H1 (cell line): ENCODE results near the gene TNFRSF1A. TPM values are rescaled to one million over a fixed set of nuclear protein-coding genes. Genes with fewer than 3 reads are reported as not detected.

Experiments used
- CTCF ChIA-PET: fragments of 300-600 bp; sonication (Branson Sonifier 250); formaldehyde crosslinking; loops from one replicate; lab custom pipeline; 2021; ENCODE audit not compliant: partially characterized antibody; lab: Charles Lee
- POLR2A ChIA-PET: fragments of 300-600 bp; sonication (Branson Sonifier 250); formaldehyde crosslinking; loops from one replicate; lab custom pipeline; 2021; ENCODE audit warnings: inconsistent platforms; ENCODE audit not compliant: partially characterized antibody; lab: Charles Lee
- DNase-seq, 2 experiments: peaks; one replicate each; pipeline versions ENCODE4 v3.0.0 to v3.0.0-alpha.2; 2010 to 2022; ENCODE audit warnings: low spot score in 2 of 2, low read depth in 1 of 2, mixed read lengths in 1 of 2
- FAIRE-seq: peaks from 2 replicates; lab custom pipeline; 2011; peaks lifted over from hg19 to GRCh38; lab: Jason Lieb, UNC
- H2AFZ ChIP-seq: 2 replicates; pipeline ENCODE4 v1.8.1; 2012; ENCODE audit warnings: low read length, inconsistent platforms
- H2AK5ac ChIP-seq: 2 replicates; pipeline ENCODE4 v1.6.1; 2013; ENCODE audit warnings: low read depth, low read length
- H2BK120ac ChIP-seq: replicated peaks from 2 replicates; pipeline ENCODE3; 2013; ENCODE audit warnings: low read depth, low read length, inconsistent platforms
- H2BK12ac ChIP-seq: 2 replicates; pipeline ENCODE4 v1.6.1; 2013; ENCODE audit warnings: low read depth, low read length
- H2BK15ac ChIP-seq: 2 replicates; pipeline ENCODE4 v1.6.1; 2013; ENCODE audit warnings: low read length
- H2BK20ac ChIP-seq: 2 replicates; pipeline ENCODE4 v1.6.1; 2013; ENCODE audit warnings: low read length
- H2BK5ac ChIP-seq: 2 replicates; pipeline ENCODE4 v1.6.1; 2013; ENCODE audit warnings: low read depth, low read length
- H3K14ac ChIP-seq: 2 replicates; pipeline ENCODE4 v1.6.1; 2013; ENCODE audit warnings: inconsistent platforms; ENCODE audit not compliant: insufficient read length
- H3K18ac ChIP-seq: 2 replicates; pipeline ENCODE4 v1.6.1; 2013; ENCODE audit warnings: low read length; ENCODE audit errors: extremely low read depth
- H3K23ac ChIP-seq: 2 replicates; pipeline ENCODE4 v1.6.1; 2013; ENCODE audit warnings: inconsistent platforms; ENCODE audit not compliant: insufficient read length
- H3K23me2 ChIP-seq: 2 replicates; pipeline ENCODE4 v1.6.1; 2013; ENCODE audit warnings: low read depth, low read length
- H3K27ac ChIP-seq: 2 replicates; pipeline ENCODE4 v1.6.1; 2011; ENCODE audit warnings: low read depth, low read length, inconsistent platforms
- H3K27me3 ChIP-seq, 4 experiments: replicated peaks in 1 of 4; 1 replicate in 1 of 4; 2 replicates in 3 of 4; pipeline versions ENCODE4 v1.6.1 to v1.8.1; 2011 to 2013; ENCODE audit warnings: low read length in 3 of 4, mild to moderate bottlenecking in 3 of 4, inconsistent platforms in 2 of 4, mixed read lengths in 2 of 4, moderate library complexity in 1 of 4; ENCODE audit not compliant: control insufficient read depth in 3 of 4, insufficient read depth in 3 of 4; ENCODE audit errors: extremely low read depth in 1 of 4
- H3K36me3 ChIP-seq, 4 experiments: 2 replicates each; pipeline versions ENCODE4 v1.6.1 to v1.8.1; 2011 to 2013; ENCODE audit warnings: mild to moderate bottlenecking in 4 of 4, low read length in 3 of 4, moderate library complexity in 2 of 4, control low read depth in 1 of 4, inconsistent platforms in 1 of 4; ENCODE audit not compliant: insufficient read depth in 4 of 4, control insufficient read depth in 2 of 4
- H3K4ac ChIP-seq: replicated peaks from 2 replicates; pipeline ENCODE3; 2013; ENCODE audit warnings: low read length, low read depth, mixed read lengths, inconsistent platforms; ENCODE audit not compliant: insufficient read length
- H3K4me1 ChIP-seq, 4 experiments: replicated peaks in 1 of 4; 1 replicate in 1 of 4; 2 replicates in 3 of 4; pipeline versions ENCODE4 v1.6.1 to v1.8.1; 2011 to 2013; ENCODE audit warnings: low read length in 3 of 4, inconsistent platforms in 2 of 4, mixed read lengths in 1 of 4; ENCODE audit not compliant: insufficient read depth in 4 of 4, control insufficient read depth in 3 of 4
- H3K4me2 ChIP-seq, 2 experiments: 2 replicates each; pipeline versions ENCODE4 v1.6.1 to v1.8.1; 2011 to 2013; ENCODE audit warnings: low read depth in 2 of 2, low read length in 2 of 2, control low read depth in 1 of 2, inconsistent platforms in 1 of 2, mild to moderate bottlenecking in 1 of 2; ENCODE audit not compliant: insufficient read depth in 1 of 2
- H3K4me3 ChIP-seq, 4 experiments: fragments of 200-600, 300-600 bp in 1 of 4; sonication (generic), shearing (Covaris generic), sonication (Bioruptor Twin) in 1 of 4; 2 replicates each; pipeline versions ENCODE4 v1.5.1 to v1.8.1; 2011 to 2016; ENCODE audit warnings: low read length in 4 of 4, low read depth in 3 of 4, control low read depth in 2 of 4, inconsistent platforms in 2 of 4, mild to moderate bottlenecking in 2 of 4, mixed read lengths in 1 of 4, moderate library complexity in 1 of 4; ENCODE audit not compliant: insufficient read depth in 2 of 4; ENCODE audit errors: extremely low read depth in 1 of 4
- H3K56ac ChIP-seq: replicated peaks from 2 replicates; pipeline ENCODE3; 2013; ENCODE audit warnings: low read depth, mild to moderate bottlenecking, mixed read lengths, low read length, inconsistent platforms; ENCODE audit not compliant: insufficient read length
- H3K79me1 ChIP-seq: 2 replicates; pipeline ENCODE4 v1.6.1; 2013; ENCODE audit warnings: low read depth, low read length, control low read depth
- H3K79me2 ChIP-seq, 2 experiments: 2 replicates each; pipeline versions ENCODE4 v1.6.1 to v1.8.1; 2012 to 2013; ENCODE audit warnings: low read length in 2 of 2, mild to moderate bottlenecking in 2 of 2, inconsistent platforms in 1 of 2; ENCODE audit not compliant: insufficient read depth in 2 of 2, control insufficient read depth in 1 of 2
- H3K9ac ChIP-seq, 4 experiments: replicated peaks in 1 of 4; 1 replicate in 1 of 4; 2 replicates in 3 of 4; pipeline versions ENCODE4 v1.6.1 to v1.8.1; 2011 to 2013; ENCODE audit warnings: low read depth in 3 of 4, low read length in 3 of 4, control low read depth in 2 of 4, mild to moderate bottlenecking in 2 of 4, moderate library complexity in 2 of 4, inconsistent platforms in 1 of 4; ENCODE audit errors: extremely low read depth in 1 of 4
- H3K9me3 ChIP-seq, 2 experiments: 2 replicates each; pipeline versions ENCODE4 v1.6.1 to v1.8.1; 2012 to 2013; ENCODE audit warnings: mild to moderate bottlenecking in 2 of 2, moderate library complexity in 2 of 2, control low read depth in 1 of 2, inconsistent platforms in 1 of 2, low read depth in 1 of 2, low read length in 1 of 2, mixed read lengths in 1 of 2; ENCODE audit not compliant: insufficient read depth in 2 of 2
- H4K20me1 ChIP-seq, 2 experiments: replicated peaks in 1 of 2; 2 replicates each; pipeline versions ENCODE3 to v1.8.1; 2011 to 2013; ENCODE audit warnings: inconsistent platforms in 2 of 2, low read length in 2 of 2, mild to moderate bottlenecking in 1 of 2; ENCODE audit not compliant: insufficient read depth in 2 of 2, control insufficient read depth in 1 of 2
- H4K5ac ChIP-seq: 2 replicates; pipeline ENCODE4 v1.6.1; 2013; ENCODE audit warnings: low read length, low read depth, mixed read lengths, inconsistent platforms; ENCODE audit not compliant: insufficient read length
- H4K8ac ChIP-seq: 2 replicates; pipeline ENCODE4 v1.8.0; 2013; ENCODE audit warnings: mild to moderate bottlenecking, moderate library complexity, low read length, inconsistent platforms; ENCODE audit not compliant: insufficient read depth; ENCODE audit errors: extremely low read depth
- H4K91ac ChIP-seq: replicated peaks from 2 replicates; pipeline ENCODE3; 2013; ENCODE audit warnings: low read length, mixed read lengths, inconsistent platforms; ENCODE audit not compliant: insufficient read length
- ATF3 ChIP-seq: IDR thresholded peaks from 2 replicates; pipeline ENCODE4 v1.6.1; 2011; ENCODE audit warnings: low read depth, mild to moderate bottlenecking, low read length; ENCODE audit not compliant: insufficient read depth
- GABPA ChIP-seq: IDR thresholded peaks from 2 replicates; pipeline ENCODE4 v1.6.1; 2011; ENCODE audit warnings: mild to moderate bottlenecking, low read length, moderate library complexity, borderline replicate concordance; ENCODE audit not compliant: insufficient read depth
- HDAC6 ChIP-seq: IDR thresholded peaks from one replicate; pipeline ENCODE4 v1.7.1; 2012; ENCODE audit warnings: low read depth, mild to moderate bottlenecking, inconsistent platforms, low read length, moderate library complexity
- MAX ChIP-seq: IDR thresholded peaks from 2 replicates; pipeline ENCODE4 v1.6.1; 2012; ENCODE audit warnings: inconsistent platforms
- RAD21 ChIP-seq, 2 experiments: IDR thresholded peaks in 1 of 2; conservative IDR thresholded peaks in 1 of 2; 2 replicates each; pipeline ENCODE4 v1.6.1; 2011; ENCODE audit warnings: low read depth in 2 of 2, low read length in 2 of 2, improper control_type of control experiment in 1 of 2, inconsistent platforms in 1 of 2, mild to moderate bottlenecking in 1 of 2, moderate library complexity in 1 of 2
- SIRT6 ChIP-seq: IDR thresholded peaks from one replicate; pipeline ENCODE4 v1.7.1; 2012; ENCODE audit warnings: low read length, inconsistent platforms
- SP2 ChIP-seq: IDR thresholded peaks from 2 replicates; pipeline ENCODE4 v1.6.1; 2012; ENCODE audit warnings: mild to moderate bottlenecking, low read length, inconsistent platforms
- TBP ChIP-seq: IDR thresholded peaks from 2 replicates; pipeline ENCODE4 v1.6.1; 2011; ENCODE audit warnings: low read depth, low read length, improper control_type of control experiment
- TEAD4 ChIP-seq: IDR thresholded peaks from 2 replicates; pipeline ENCODE4 v1.6.1; 2012; ENCODE audit warnings: low read depth, low read length, inconsistent platforms, mixed read lengths
- WGBS, 2 experiments: shearing (Covaris generic) in 1 of 2; methylation state at CpG; one replicate each; pipeline versions ENCODE4 v1.1.6 to v1.1.7; 2013 to 2015; ENCODE audit warnings: low lambda C conversion rate in 2 of 2, mixed read lengths in 2 of 2, inconsistent platforms in 1 of 2, low coverage in 1 of 2, missing lambda C conversion rate in 1 of 2; ENCODE audit not compliant: insufficient replicate concordance in 2 of 2, insufficient coverage in 1 of 2, insufficient read length in 1 of 2; ENCODE audit errors: extremely low coverage in 1 of 2, missing lambda C conversion rate in 1 of 2; 5-methylcytosine and 5-hydroxymethylcytosine counted together
- polyA plus RNA-seq, 7 experiments: library from polyadenylated mRNA; depleted of rRNA in 3 of 7; stranded (reverse) in 5 of 7; unstranded in 2 of 7; fragments of >200 nt in 5 of 7; fragments of 200-250 nt in 2 of 7; gene quantifications; 1 replicate in 5 of 7; 2 replicates in 1 of 7; 4 replicates in 1 of 7; pipeline versions ENCODE4 v1.2.1 to v1.2.3, GENCODE V29; 2011 to 2013; ENCODE audit warnings: missing spikeins in 2 of 7, mixed read lengths in 2 of 7
- total RNA-seq: library from RNA; stranded (reverse); fragmentation: NEBNext Ultra II Directional; extraction: Animal tissue kit (Norgen Biotek cat#: 25700); gene quantifications from 2 replicates; pipeline ENCODE4 v1.2.1, GENCODE V29; 2021

TNFRSF1A gene
- total and polyA plus RNA-seq, 2 of the 8 experiments (the other 6 are each of a cell fraction or from before 2014, with no cell fraction given) = 28.7 to 42.1 TPM

GRCh38 chr12:6383572-6384498 is 42.0 kb upstream of the TNFRSF1A start, which contains the start of gene LTBR:
Gene LTBR, plus strand, starts transcription at chr12:6384162. Its CDS starts 197 bp downstream, at chr12:6384359.
- Histone ChIP-seq H3K23ac (no peak within 1 kb of the TSS), H3K4me3 (peak within 1 kb of the TSS in 1 of 4 experiments; percentile 37; a peak in 2 of 8 replicates), H3K9me3 (no peaks in the 10 kb centered on the region), H4K91ac (peak within 1 kb of the TSS; percentile 92), H3K23me2 (peaks cover 1% of the 10 kb centered on the region; the same call in 1 of the 2 replicates), H3K56ac (no peak within 1 kb of the TSS), H3K27ac (no peak within 1 kb of the TSS), H2BK20ac (peak within 1 kb of the TSS; percentile 88), H3K18ac (peak within 1 kb of the TSS; percentile 87), H3K4me2 (peak within 1 kb of the TSS; percentile 22 to 38; a peak in 3 of 4 replicates), H2BK15ac (peak within 1 kb of the TSS; percentile 83; the same call in 1 of the 2 replicates), H2AK5ac (peak within 1 kb of the TSS; percentile 92), H3K4ac (peak within 1 kb of the TSS; percentile 62), H3K79me2 (no peaks in the 10 kb centered on the region), H3K79me1 (no peaks in the 10 kb centered on the region), H4K5ac (no peak within 1 kb of the TSS), H3K4me1 (peaks cover 0 to 27% (median 20%) of the 10 kb centered on the region in 4 experiments; a peak in 6 of 7 replicates), H4K20me1 (no peaks in the 10 kb centered on the region), H2BK5ac (peak within 1 kb of the TSS; percentile 73; the same call in 1 of the 2 replicates), H2BK120ac (peak within 1 kb of the TSS; percentile 57), H2BK12ac (peak within 1 kb of the TSS; percentile 97), H4K8ac (peak within 1 kb of the TSS; percentile 97), H3K27me3 (peaks cover 0 to 26% (median 20%) of the 10 kb centered on the region in 4 experiments; a peak in 6 of 7 replicates), H3K9ac (peak within 1 kb of the TSS in 1 of 4 experiments; percentile 20; a peak in 1 of 7 replicates), H3K36me3 (no peaks in the 10 kb centered on the region), H2AFZ (peak within 1 kb of the TSS; percentile 85), H3K14ac (peak within 1 kb of the TSS; percentile 35)
- FAIRE-seq = no peak
- ChIA-PET POLR2A (interaction anchor here (0.7 to 6.8 kb wide), 18 partner anchors 7 to 184 kb away, joined by 3 to 57 read pairs (median 6); partner anchors contain the start of genes GAPDH, NOP2, SCNN1A and TAPBPL), CTCF (interaction anchor here (0.6 to 3.0 kb wide), 9 partner anchors 9 to 1523 kb away, joined by 3 to 19 read pairs (median 4); partner anchors contain the start of gene SCNN1A)
- peak in 1 of 2 experiments; percentile 85 for DNase-seq
- 42% methylated on average over 38 of the region's 62 CpGs; no CpG with 5 or more reads in 1 of the 2 experiments for WGBS, 2 experiments
- no peak for TF ChIP-seq SIRT6
- no peak for TF ChIP-seq ATF3
- TF ChIP-seq RAD21 (IDR thresholded peaks at IDR 0.05 in 1 of 2, conservative IDR thresholded peaks at IDR 0.05 in 1 of 2; ENCODE audit: low read depth in 2 of 2, low read length in 2 of 2) = peak in 1 of 2 experiments; percentile 11; a peak in 1 of 4 replicates
- no peak for TF ChIP-seq TEAD4
- 0 out of 2 replicates have a peak, but pooled peaks have one; percentile 61 for TF ChIP-seq GABPA
- peak; percentile 50; the same call in 1 of the 2 replicates for TF ChIP-seq TBP
- no peak for TF ChIP-seq SP2
- TF ChIP-seq MAX = peak; percentile 95
- no peak for TF ChIP-seq HDAC6
